ENCODE data around the gene HEATR5B.

HEATR5B gene

DNA sequence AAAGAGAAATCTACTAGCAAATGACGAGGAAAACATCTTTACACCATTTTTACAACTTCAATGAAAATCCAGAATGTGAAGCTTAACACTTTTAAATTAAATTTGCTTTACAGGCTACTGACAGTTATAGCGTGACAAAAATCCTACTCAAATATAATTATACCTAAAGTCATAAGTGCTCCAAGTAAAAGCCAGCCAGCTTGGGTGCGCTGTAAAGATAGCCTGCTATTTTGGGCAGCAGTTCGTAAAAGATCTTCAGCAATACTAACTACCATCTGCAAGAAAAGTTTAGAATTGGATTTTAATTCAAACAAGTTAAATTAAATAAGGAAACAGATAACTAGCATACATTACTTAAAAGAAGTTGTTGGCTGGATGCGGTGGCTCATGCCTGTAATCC, 22.4 kb downstream of the HEATR5B start:
- H3K4me3 ChIP-seq (replicated peaks; ENCODE audit: insufficient read depth, low read length): no peak overlapping the region
- DNase-seq (ENCODE audit: low read depth in 1 of 2, low spot score in 1 of 2): no peak
- no peaks in the 10 kb centered on the region for H3K27me3 ChIP-seq (ENCODE audit: insufficient read depth, poor library complexity, severe bottlenecking)
- TF ChIP-seq, protein P1, sequence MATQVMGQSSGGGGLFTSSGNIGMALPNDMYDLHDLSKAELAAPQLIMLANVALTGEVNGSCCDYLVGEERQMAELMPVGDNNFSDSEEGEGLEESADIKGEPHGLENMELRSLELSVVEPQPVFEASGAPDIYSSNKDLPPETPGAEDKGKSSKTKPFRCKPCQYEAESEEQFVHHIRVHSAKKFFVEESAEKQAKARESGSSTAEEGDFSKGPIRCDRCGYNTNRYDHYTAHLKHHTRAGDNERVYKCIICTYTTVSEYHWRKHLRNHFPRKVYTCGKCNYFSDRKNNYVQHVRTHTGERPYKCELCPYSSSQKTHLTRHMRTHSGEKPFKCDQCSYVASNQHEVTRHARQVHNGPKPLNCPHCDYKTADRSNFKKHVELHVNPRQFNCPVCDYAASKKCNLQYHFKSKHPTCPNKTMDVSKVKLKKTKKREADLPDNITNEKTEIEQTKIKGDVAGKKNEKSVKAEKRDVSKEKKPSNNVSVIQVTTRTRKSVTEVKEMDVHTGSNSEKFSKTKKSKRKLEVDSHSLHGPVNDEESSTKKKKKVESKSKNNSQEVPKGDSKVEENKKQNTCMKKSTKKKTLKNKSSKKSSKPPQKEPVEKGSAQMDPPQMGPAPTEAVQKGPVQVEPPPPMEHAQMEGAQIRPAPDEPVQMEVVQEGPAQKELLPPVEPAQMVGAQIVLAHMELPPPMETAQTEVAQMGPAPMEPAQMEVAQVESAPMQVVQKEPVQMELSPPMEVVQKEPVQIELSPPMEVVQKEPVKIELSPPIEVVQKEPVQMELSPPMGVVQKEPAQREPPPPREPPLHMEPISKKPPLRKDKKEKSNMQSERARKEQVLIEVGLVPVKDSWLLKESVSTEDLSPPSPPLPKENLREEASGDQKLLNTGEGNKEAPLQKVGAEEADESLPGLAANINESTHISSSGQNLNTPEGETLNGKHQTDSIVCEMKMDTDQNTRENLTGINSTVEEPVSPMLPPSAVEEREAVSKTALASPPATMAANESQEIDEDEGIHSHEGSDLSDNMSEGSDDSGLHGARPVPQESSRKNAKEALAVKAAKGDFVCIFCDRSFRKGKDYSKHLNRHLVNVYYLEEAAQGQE (IDR thresholded peaks at IDR 0.05; ENCODE audit: insufficient replicate concordance, low read depth): no peak
- no peak for TF ChIP-seq GABPA (IDR thresholded peaks at IDR 0.05; ENCODE audit: low read depth)
- TF ChIP-seq, protein P2, sequence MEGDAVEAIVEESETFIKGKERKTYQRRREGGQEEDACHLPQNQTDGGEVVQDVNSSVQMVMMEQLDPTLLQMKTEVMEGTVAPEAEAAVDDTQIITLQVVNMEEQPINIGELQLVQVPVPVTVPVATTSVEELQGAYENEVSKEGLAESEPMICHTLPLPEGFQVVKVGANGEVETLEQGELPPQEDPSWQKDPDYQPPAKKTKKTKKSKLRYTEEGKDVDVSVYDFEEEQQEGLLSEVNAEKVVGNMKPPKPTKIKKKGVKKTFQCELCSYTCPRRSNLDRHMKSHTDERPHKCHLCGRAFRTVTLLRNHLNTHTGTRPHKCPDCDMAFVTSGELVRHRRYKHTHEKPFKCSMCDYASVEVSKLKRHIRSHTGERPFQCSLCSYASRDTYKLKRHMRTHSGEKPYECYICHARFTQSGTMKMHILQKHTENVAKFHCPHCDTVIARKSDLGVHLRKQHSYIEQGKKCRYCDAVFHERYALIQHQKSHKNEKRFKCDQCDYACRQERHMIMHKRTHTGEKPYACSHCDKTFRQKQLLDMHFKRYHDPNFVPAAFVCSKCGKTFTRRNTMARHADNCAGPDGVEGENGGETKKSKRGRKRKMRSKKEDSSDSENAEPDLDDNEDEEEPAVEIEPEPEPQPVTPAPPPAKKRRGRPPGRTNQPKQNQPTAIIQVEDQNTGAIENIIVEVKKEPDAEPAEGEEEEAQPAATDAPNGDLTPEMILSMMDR (IDR thresholded peaks at IDR 0.05; ENCODE audit: insufficient read depth, low read length): no peak
- TF ChIP-seq SPI1 (IDR thresholded peaks at IDR 0.05; ENCODE audit: borderline replicate concordance, low read depth): no peak
- TF ChIP-seq POLR2AphosphoS5 (IDR thresholded peaks at IDR 0.05; ENCODE audit: low read depth): no peak
- no peak overlapping the region for H3K27ac ChIP-seq (replicated peaks)

DNA sequence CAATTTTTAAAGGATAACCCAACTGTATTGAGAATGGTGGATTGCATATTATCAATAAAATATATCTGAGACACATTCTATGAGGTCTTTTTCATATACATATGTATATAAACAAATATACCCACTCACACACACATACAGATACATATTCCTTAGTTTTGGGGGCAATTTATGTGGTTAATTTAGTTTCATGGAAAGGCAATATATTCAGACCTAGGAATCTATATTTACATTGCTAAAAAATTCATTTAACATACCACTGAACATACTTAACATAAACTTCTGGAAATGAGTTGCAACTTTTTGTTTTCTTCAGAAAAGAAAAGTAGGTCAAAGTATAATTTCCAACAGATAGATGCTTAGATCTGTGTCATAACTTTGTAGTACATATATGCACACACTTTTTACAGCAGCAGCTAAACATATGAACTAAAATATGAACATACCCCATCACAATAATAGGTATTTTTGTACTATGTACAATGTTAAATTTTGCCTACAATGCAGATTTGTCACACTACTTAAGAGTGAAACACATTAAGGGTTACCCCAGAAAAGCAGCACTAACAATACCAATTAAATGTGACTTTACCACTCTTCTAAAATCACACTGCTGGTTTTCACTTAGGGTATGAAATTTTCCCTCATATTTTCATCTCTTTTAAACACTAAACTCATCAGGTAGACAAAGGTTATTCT, 23.0 kb downstream of the HEATR5B start:
- TF ChIP-seq, protein P1 (IDR thresholded peaks at IDR 0.05; ENCODE audit: insufficient replicate concordance, low read depth): no peak
- TF ChIP-seq, protein P2 (IDR thresholded peaks at IDR 0.05; ENCODE audit: insufficient read depth, low read length): no peak
- TF ChIP-seq SPI1 (IDR thresholded peaks at IDR 0.05; ENCODE audit: borderline replicate concordance, low read depth) (no peak), GABPA (IDR thresholded peaks at IDR 0.05; ENCODE audit: low read depth) (no peak), POLR2AphosphoS5 (IDR thresholded peaks at IDR 0.05; ENCODE audit: low read depth) (no peak)
- DNase-seq (ENCODE audit: low read depth in 1 of 2, low spot score in 1 of 2): no peak
- Histone ChIP-seq H3K27me3 (ENCODE audit: insufficient read depth, poor library complexity, severe bottlenecking) (no peaks in the 10 kb centered on the region), H3K27ac (replicated peaks) (no peak overlapping the region), H3K4me3 (replicated peaks; ENCODE audit: insufficient read depth, low read length) (no peak overlapping the region)

DNA sequence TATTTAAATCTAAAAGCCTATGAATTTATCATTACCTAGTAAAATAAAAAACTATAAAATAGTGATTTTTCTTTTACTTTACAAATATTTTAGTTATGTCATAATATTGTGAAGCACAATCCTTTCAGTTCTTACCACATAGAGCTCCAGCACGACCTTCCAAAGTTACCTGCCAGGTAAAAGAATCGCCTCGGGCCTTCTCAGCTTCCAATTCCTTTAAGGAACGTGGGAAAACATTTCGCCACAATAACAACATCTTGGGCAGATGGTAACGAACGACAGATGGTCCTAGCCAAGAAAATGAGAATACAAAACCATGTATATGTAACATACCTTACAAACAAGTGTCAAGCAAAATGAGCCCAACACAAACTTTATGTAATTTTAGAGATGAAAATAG, 23.7 kb downstream of the HEATR5B start:
- no peak for DNase-seq (ENCODE audit: low read depth in 1 of 2, low spot score in 1 of 2)
- H3K4me3 ChIP-seq (replicated peaks; ENCODE audit: insufficient read depth, low read length): no peak overlapping the region
- H3K27ac ChIP-seq (replicated peaks): no peak overlapping the region
- no peak for TF ChIP-seq SPI1 (IDR thresholded peaks at IDR 0.05; ENCODE audit: borderline replicate concordance, low read depth)
- no peaks in the 10 kb centered on the region for H3K27me3 ChIP-seq (ENCODE audit: insufficient read depth, poor library complexity, severe bottlenecking)

DNA sequence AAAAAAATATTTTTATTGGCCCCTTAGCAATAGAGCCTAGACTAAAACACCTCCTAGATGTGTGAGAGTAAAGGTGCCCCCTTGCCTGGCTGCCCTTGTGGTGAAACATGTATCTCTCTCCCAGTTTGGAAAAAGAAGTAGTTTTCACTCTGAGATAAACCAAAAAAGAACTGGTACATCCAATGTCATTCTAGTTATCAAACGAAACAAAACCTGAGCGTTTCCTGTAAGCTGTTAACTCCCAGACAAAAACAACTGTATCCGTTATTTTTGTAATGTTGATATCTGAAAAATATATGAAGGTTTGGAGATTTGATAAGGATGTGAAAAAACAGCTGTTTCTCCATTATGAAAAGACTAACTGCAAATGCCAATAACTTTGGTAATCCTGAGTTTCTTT, 24.3 kb downstream of the HEATR5B start:
- no peak for DNase-seq (ENCODE audit: low read depth in 1 of 2, low spot score in 1 of 2)
- Histone ChIP-seq H3K4me3 (replicated peaks; ENCODE audit: insufficient read depth, low read length) (no peak overlapping the region), H3K27ac (replicated peaks) (no peak overlapping the region), H3K27me3 (ENCODE audit: insufficient read depth, poor library complexity, severe bottlenecking) (no peaks in the 10 kb centered on the region)
- no peak for TF ChIP-seq SPI1 (IDR thresholded peaks at IDR 0.05; ENCODE audit: borderline replicate concordance, low read depth)
- TF ChIP-seq POLR2AphosphoS5 (IDR thresholded peaks at IDR 0.05; ENCODE audit: low read depth): no peak
- TF ChIP-seq, protein P2 (IDR thresholded peaks at IDR 0.05; ENCODE audit: insufficient read depth, low read length): no peak
- TF ChIP-seq, protein P1 (IDR thresholded peaks at IDR 0.05; ENCODE audit: insufficient replicate concordance, low read depth): no peak
- TF ChIP-seq GABPA (IDR thresholded peaks at IDR 0.05; ENCODE audit: low read depth): no peak
